Mesothelial cell of epicardium (in vitro differentiated cells): ENCODE measurements around the gene CPLX4. TPM values are rescaled to one million over a fixed set of nuclear protein-coding genes. Genes with fewer than 3 reads are reported as not detected.

Experiments
- DNase-seq, 2 experiments: peaks; one replicate each; pipeline ENCODE4 v3.0.0; 2021; ENCODE audit warnings: low spot score in 2 of 2; ENCODE audit not compliant: unreplicated experiment in 2 of 2
- H3K27ac Mint-ChIP-seq: 2 replicates; pipeline ENCODE4 v1.8.0; 2021; ENCODE audit warnings: mixed read lengths
- H3K27me3 Mint-ChIP-seq: 2 replicates; pipeline ENCODE4 v1.8.0; 2021; ENCODE audit warnings: low read depth, mixed read lengths
- H3K36me3 Mint-ChIP-seq: 2 replicates; pipeline ENCODE4 v1.8.0; 2021; ENCODE audit warnings: mixed read lengths
- H3K4me1 Mint-ChIP-seq: 2 replicates; pipeline ENCODE4 v1.8.0; 2021; ENCODE audit warnings: mixed read lengths
- H3K4me3 Mint-ChIP-seq: 2 replicates; pipeline ENCODE4 v1.8.0; 2021; ENCODE audit warnings: mild to moderate bottlenecking, moderate library complexity, mixed read lengths
- H3K9me3 Mint-ChIP-seq: 2 replicates; pipeline ENCODE4 v1.8.0; 2021; ENCODE audit warnings: mixed read lengths
- CTCF ChIP-seq: fragments of 200-600 bp; sonication (generic); IDR thresholded peaks from one replicate; pipeline ENCODE4 v1.5.0; 2021; ENCODE audit warnings: antibody characterized with exemption; ENCODE audit not compliant: unreplicated experiment
- total RNA-seq: library from RNA; stranded (reverse); gene quantifications from 3 replicates; pipeline ENCODE4 v1.2.1, GENCODE V29; 2021

The CPLX4 gene
- total RNA-seq, 1 donor from 2014 or later = not detected

GRCh38 chr18:59273759-59274532 lies 44.5 kb downstream of the CPLX4 start:
- no peaks in the 10 kb centered on the region for H3K36me3 Mint-ChIP-seq
- peak overlapping the region; percentile 36 for H3K4me3 Mint-ChIP-seq
- H3K4me1 Mint-ChIP-seq = peaks cover 14% of the 10 kb centered on the region
- no peak overlapping the region for H3K27ac Mint-ChIP-seq
- no peak for DNase-seq
- no peak for TF ChIP-seq CTCF
- H3K9me3 Mint-ChIP-seq = no peaks in the 10 kb centered on the region
- peaks cover 91% of the 10 kb centered on the region for H3K27me3 Mint-ChIP-seq

- no peak for DNase-seq
- Mint-ChIP-seq H3K27ac (no peak within 1 kb of the TSS), H3K4me1 (peaks cover 20% of the 10 kb centered on the region), H3K36me3 (no peaks in the 10 kb centered on the region), H3K27me3 (peaks cover 91% of the 10 kb centered on the region), H3K9me3 (no peaks in the 10 kb centered on the region), H3K4me3 (peak within 1 kb of the TSS; percentile 36)
- peak; percentile 6 for TF ChIP-seq CTCF
Observed at GRCh38 chr18:59272891-59273758, 45.3 kb downstream of the CPLX4 start, which contains the start of gene RAX. TSS of gene RAX (minus strand) at chr18:59273454. CDS start at chr18:59273206, 248 bp downstream.

- Mint-ChIP-seq H3K36me3 (no peaks in the 10 kb centered on the region), H3K9me3 (no peaks in the 10 kb centered on the region), H3K27ac (no peak overlapping the region), H3K4me1 (peaks cover 24% of the 10 kb centered on the region), H3K4me3 (no peak overlapping the region), H3K27me3 (peaks cover 91% of the 10 kb centered on the region)
- no peak for TF ChIP-seq CTCF
- no peak for DNase-seq
Observed at GRCh38 chr18:59272221-59272888, 46.1 kb downstream of the CPLX4 start.

- no peak overlapping the region for H3K27ac Mint-ChIP-seq
- H3K4me3 Mint-ChIP-seq = no peak overlapping the region
- DNase-seq = no peak
- H3K9me3 Mint-ChIP-seq = no peaks in the 10 kb centered on the region
- peaks cover 91% of the 10 kb centered on the region for H3K27me3 Mint-ChIP-seq
- no peaks in the 10 kb centered on the region for H3K36me3 Mint-ChIP-seq
- TF ChIP-seq CTCF = no peak
- H3K4me1 Mint-ChIP-seq = peaks cover 24% of the 10 kb centered on the region
Observed at GRCh38 chr18:59271606-59272220, 46.7 kb downstream of the CPLX4 start.

GRCh38 chr18:59270689-59271257 lies 47.7 kb downstream of the CPLX4 start:
- no peak for TF ChIP-seq CTCF
- H3K4me3 Mint-ChIP-seq = no peak overlapping the region
- H3K4me1 Mint-ChIP-seq = peaks cover 24% of the 10 kb centered on the region
- no peak overlapping the region for H3K27ac Mint-ChIP-seq
- H3K9me3 Mint-ChIP-seq = no peaks in the 10 kb centered on the region
- H3K36me3 Mint-ChIP-seq = no peaks in the 10 kb centered on the region
- H3K27me3 Mint-ChIP-seq = peaks cover 91% of the 10 kb centered on the region
- DNase-seq = no peak
